DOHH2 (cell line): ENCODE data around the gene TAF4.

ENCODE experiments used
- CTCF ChIP-seq: fragments of 200-600 bp; sonication (generic); IDR thresholded peaks from one replicate; pipeline ENCODE4 v1.5.1; 2014; ENCODE audit warnings: antibody characterized with exemption, mild to moderate bottlenecking, low read depth, low read length; ENCODE audit not compliant: poor library complexity, severe bottlenecking
- EZH2phosphoT487 ChIP-seq: fragments of 200-600 bp; sonication (generic); IDR thresholded peaks from 2 replicates; pipeline ENCODE4 v1.6.1; 2017; ENCODE audit warnings: borderline replicate concordance, mild to moderate bottlenecking, antibody characterized with exemption, low read length, moderate library complexity, mixed read lengths

DNA sequence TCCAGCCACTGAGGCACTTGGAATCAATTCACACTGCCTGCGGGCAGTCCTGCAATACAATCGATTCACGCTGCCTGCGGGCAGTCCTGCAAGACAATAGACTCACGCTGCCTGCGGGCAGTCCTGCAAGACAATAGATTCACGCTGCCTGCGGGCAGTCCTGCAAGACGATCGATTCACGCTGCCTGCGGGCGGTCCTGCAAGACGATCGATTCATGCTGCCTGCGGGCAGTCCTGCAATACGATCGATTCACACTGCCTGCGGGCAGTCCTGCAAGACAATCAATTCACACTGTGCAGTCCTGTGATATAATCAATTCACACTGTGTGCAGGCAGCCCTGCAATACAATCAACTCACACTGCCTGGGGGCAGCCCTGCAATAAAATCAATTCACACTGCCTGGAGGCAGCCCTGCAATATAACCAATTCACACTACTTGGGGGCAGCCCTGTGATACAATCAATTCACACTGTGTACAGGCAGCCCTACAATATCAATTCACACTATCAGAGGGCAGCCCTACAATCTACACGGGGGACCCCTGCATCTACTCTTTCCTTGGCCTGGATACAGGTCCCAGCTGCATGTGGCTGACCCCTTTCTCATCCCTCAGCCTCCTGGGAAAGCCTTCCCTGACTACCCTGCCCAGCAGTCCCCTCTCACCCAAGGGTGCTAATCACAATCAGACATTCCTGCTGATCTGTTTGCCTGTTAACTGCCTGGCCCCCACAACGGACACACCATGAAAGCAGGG, 10.4 kb downstream of the TAF4 start:
- TF ChIP-seq CTCF = no peak
- TF ChIP-seq EZH2phosphoT487 = no peak
